AML-193 (cell line): Measurements from ENCODE around the gene SPEF2.
"Not testable (repeated sequence)": the region's sequence is repeated elsewhere in the genome, so short reads cannot be mapped to it uniquely, and the experiment has no call there.

Source experiments
- DNase-seq, 2 experiments: peaks; one replicate each; lab custom pipeline; 2025; lab: John Stamatoyannopoulos, UW

The SPEF2 gene

DNA sequence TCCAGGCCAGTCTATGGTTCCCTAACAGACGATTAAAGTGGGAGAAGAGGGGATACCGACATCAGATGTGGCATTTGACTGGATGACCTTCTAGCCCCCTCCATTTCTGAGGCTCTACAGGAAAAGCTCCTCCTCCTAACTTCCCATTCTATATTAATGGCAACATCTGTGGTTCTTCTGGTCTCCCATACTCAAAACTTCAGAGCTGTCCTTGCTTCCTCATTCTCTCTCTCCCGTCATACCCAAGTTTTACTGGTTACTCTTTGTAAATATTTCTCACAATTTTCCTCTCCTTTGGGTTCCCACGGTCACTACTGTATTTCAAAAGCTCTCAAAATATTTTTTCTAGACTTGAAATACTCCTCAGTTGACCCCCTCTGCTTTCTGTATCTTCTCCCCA lies 203.1 kb downstream of the SPEF2 start:
- peak; percentile 38 to 56 for DNase-seq

DNA sequence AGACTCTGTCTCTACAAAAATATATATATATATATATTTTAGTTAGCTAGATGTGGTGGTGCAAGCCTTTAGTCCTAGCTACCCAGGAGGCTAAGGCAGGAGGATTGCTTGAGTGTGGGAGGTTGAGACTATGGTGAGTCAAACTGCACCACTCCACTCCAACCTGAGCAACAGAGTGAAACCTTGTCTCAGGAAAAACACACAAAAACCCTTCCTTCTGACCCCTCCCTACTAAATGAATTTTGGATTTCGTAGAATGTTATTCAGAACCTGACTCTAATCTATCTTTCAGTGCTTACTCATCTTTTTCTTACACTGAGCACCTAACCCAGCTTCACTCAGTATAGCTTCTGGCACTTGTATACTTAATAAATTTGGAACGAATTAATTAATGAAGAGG lies 203.8 kb downstream of the SPEF2 start:
- no peak for DNase-seq

DNA sequence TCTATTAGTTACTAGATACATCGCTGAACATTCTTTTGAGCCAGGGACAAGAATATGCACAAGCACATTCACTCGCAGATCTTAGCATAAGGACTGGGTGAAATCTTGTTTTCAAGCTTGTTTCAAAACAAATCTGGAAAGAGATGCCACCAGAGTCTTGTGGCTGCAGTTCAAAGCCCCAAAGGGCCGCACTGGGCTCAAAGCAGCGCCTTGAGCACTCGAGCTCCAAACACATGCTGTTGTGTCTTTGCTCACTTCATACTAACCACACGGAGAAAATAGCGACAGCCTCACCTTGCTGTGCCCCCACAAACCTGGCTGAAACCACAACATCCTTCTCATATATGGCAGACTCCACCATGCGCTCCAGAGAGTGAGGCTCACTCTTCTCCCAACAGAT lies 204.8 kb downstream of the SPEF2 start:
- no peak for DNase-seq

DNA sequence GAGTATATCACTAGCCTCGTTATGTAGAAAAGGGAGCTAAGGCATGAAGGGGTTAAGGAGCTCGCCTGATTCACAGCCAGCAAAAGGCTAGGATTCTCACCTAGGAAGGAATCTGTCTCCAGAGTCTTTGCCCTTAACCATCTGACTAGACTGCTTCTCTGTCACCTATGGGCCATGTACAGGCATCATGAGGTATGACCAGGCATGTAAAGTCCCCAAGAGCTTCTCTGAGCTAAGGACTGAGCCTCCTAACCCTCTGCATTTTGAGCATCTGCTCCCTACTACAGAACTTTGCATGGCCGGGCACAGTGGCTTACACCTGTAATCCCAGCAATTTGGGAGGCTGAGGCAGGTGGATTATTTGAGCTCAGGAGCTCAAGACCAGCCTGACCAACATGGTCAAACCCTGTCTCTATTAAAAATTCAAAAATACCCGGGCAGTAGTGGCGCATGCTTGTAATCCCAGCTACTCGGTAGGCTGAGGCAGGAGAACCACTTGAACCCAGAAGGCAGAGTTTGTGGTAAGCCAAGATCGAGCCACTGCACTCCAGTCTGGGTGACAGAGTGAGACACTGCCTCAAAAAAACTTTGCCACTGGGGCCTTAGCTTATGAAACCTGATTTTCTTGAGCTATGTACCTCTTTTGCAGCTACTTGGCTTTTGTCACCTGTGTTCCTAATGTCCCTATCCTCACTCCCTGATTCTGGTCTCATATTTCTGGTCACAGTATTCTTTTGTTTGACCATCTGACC lies 205.9 kb downstream of the SPEF2 start:
- no peak for DNase-seq

DNA sequence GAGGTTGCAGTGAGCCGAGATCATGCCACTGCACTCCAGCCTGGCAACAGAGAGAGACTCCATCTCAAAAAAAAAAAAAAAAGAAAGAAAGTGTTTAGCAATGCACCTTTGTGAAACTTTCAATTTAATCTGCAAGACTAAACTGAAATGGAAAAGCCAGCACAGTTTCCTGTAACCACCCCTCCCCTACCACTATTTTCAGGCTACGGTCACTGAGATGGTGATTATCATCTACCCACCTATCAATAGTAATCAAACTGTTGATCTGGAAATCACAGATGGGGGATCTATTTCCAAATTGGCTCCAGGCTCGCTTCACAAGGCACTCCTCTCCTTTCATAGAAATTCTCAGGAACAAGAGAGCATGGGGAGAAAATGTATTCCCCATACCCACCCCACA lies 208.4 kb downstream of the SPEF2 start:
- no peak for DNase-seq

DNA sequence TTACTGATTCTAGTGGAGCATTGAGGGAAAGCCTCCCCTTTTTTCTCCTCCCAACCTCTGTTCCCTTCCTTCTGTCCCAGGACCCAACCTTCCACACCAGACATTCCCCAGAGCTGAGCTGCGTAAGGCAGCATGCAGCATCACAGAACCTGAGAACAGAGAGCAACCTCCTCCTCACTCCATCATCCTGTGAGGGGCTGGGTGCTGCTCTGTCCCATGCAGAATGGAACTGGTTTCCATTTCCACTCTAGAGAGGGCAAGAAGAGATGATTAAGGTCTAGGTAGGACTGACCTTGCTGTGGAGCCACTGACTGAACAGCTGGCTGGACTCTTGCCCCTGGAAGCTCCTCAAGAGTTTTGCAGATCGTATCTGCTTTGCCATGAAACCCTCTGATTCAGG lies 208.9 kb downstream of the SPEF2 start:
- DNase-seq = no peak

DNA sequence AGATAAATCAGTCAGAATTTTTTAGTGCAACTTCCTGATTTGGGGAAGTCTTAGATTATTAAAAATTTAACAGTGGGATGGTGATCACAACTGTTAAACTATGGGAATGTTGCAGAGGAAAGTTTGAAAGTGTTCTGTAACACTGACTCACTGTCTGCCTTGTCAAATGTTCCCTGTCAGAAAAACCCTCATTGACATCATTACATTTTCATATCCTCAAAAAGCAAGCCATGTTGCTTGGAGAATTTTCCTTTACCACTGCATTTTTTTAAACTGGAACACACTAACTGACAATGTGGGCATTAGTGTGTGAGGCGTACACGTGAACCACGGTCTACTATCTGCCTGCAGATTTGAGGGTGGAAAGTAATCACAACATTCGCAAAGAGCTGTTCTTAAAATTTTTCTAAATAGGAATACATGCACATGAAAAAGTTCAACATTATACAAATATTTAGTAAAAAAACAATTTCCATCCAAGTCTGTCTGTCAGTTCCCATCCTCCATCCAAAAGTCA lies 210.5 kb downstream of the SPEF2 start:
- DNase-seq = no peak

DNA sequence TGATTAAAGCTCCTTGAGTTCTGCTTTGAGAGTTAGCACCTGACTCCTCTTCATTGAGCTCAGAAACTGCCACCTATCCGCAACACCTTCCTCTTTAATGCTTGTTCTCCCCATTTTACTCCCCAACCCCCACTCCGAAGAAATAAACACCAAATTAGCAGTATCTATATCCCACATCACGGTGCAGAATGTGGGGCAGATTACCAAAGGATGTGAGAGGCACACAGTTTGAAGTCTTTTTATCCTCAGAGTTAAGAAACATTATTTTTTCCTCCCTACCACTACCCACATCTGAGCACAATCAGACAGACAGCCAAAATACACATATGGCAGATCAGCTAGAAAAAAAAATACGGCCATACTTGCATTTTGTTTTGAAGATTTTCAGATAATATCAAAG lies 212.9 kb downstream of the SPEF2 start:
- no peak for DNase-seq

DNA sequence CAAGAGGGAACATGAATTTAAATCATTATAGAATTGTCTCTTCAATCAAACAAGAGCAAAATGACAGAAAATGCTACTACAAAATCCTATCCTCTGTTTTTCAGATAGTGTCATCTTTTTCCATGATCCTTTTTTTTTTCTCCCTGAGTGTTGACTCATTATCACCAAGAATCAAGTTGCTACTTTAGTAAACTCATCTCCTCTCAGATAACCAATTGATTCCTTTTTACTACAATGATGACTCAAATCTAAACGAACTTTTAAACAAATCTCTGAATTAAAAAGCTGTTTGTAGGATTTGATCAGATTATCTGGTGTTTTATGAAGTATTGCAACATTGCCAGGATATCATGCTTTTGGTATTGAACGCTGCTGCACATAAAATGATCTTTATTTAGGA lies 215.1 kb downstream of the SPEF2 start:
- DNase-seq = no peak

DNA sequence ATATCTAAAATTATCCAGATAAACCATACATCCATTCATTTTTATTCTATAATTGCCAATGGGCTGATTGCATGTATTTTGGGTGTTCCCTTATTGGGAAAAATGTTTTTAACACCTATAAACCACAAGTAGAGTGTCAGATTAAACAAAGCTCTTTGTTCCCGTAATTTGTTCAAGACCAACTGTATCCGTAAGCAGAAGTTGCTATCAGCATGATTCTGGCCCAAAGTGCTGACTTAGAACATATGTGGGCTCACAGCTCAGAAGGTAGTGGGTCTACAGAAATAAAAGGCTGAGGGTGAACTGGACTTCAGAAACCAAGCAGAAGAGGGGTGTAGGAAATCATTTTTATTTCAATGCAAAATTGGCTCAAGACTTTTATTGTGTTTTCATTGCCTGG lies 215.6 kb downstream of the SPEF2 start:
- no peak for DNase-seq

DNA sequence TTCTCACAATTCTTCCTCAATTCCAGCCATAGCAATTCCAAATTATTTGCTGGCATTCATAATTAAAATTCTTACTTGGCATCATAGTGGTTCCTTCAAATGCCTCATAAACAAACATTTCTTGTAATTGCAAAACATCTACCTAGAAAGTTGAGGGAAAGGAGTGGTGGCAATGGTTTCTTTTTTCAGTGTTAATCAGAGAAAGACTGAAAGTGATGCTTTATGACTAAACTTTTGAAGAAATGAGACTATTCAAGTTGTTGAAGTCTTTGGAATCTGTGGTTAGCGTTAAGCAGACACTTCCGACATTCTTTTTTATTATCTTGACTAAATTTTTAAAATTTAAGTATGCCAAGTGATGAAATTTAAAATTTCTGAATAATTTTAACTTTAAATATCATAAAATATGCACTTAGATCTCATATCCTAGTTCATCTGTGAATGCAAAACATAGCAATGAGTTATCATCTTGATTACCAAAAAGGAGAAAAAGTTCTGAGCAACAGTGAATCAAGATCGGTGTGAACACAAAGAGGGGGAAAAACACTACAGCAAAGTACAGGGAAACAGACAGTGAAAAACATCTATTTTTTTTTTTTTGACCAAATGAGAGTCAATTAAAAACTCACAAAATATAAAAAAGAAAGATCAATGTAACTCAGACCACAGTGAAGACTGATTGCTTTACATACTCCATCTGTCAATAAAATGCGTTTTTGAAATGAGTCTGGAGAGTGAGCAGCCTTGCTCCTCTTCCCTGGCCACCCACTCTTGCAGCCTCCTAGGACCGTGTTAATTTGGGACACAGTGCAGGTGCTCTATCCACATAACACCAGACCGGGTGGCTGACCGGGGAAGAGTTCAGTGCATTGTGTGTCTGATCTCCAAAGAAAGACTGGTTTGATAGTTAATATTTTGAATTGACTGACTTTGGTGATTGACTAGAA lies 218.4 kb downstream of the SPEF2 start:
- DNase-seq = no peak

DNA sequence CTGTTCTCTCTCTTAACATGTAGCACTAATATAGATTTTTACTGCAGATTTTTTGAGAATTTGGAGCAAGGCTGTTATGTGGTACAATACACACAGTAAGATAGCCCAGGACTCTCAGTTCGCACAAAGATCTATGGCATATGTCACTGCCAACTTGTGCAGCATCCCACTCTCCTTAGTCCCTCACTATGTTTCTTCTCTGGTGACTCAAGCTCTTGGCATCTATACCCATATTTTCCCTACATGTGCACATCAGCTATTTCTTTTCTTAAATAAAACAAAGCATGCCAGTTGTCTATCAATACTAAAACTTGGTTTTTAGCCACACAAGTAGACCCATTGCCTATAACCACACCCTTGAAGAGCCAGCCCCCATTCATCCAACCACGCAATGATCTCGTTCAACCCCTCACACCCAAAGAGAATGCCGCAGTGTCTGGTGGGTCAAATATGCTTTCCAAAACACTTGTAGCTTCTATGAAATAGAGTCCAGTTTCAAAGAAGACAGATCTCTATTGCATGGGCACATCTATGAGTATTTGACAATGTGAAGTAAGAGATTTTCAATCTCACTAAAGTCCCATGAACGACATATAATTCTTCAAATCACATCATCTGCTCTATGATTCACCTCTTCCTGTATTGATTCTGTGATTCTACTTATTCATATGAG lies 220.8 kb downstream of the SPEF2 start:
- no peak for DNase-seq

DNA sequence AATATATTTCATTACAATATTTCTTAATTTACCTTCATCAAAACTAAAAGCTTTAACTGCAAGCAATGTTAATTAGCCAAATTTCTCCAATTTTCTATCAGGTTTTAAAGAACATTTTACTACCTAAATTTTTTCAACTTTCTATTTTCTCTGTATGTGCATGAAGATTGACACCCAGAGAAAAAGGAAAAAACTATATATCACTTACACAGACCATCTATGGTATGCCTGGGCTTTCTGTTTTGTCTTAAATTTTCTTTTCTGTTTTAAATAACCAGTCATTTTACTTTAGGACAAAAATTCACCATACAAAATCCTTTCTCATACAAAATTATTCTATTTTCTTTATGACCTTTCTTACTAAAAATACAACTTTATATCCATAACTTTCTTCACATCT lies 225.2 kb downstream of the SPEF2 start:
- no peak for DNase-seq

DNA sequence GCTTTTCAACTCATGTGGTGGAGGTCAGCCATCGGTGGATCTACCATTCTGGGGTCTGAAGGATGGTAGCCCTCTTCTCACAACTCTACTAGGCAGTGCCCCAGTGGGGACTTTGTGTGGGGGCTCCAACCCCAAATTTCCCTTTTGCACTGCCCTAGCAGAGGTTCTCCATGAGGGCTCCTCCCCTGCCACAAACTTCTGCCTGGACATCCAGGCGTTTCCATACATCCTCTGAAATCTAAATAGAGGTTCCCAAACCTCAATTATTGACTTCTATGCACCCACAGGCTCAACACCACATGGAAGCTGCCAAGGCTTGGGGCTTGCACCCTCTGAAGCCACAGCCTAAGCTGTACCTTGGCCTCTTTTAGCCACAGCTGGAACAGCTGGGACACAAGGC lies 227.8 kb downstream of the SPEF2 start:
- DNase-seq = not testable (repeated sequence)

DNA sequence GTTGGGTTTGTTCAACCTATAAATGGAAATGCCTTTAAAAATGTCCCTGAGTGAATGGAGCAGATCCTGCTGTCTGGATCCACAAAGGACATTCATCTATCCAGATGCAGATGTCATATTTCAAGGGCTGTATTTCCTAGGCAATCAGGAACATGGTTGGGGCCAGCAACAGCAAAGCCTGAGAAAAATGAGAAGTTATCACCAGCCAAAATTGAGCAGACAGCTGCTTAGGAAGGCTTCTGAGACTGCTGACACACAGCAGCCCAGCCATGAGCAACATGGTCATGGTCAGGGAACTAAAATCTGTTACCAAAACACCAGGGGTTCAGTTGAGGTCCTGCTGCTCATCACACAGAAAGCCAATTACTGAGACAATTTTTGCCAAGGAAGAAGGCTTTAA lies 229.8 kb downstream of the SPEF2 start:
- DNase-seq = no peak

DNA sequence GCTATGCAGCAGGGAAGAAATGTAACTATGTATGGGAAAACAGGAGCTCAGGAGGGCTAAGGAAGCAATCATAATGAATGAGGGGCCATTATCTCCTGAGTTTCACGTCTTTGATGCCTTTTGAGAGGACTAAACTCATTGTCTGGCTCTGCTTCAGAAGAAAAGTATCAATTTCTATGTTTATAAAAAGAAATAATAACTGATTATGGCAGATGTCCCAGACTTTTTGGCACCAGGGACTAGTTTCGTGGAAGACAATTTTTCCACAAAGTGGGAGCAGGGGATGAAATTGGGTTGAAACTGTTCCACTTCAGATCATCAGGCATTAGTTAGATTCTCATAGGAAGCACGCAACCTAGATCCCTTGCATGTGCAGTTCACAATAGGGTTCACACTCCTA lies 230.3 kb downstream of the SPEF2 start:
- no peak for DNase-seq

DNA sequence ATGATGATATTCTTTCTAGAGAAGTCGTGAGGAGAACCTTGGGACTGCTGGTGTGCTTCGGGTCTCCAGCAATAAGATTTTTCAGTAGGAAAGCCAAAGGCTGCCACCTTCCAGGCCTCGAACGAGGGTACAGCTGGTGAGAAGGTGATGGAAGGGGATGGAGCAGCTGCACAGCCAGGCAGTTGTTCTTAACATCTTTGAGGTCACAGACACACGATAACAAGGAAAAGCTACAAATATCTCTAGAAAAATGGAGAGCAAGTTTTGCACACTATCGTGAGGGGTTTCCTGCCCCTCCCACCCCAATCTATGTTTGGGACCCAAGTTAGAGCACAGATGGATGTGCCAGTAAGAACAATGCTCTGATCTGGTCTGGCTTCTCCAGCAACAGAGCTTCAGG lies 232.2 kb downstream of the SPEF2 start:
- no peak for DNase-seq

DNA sequence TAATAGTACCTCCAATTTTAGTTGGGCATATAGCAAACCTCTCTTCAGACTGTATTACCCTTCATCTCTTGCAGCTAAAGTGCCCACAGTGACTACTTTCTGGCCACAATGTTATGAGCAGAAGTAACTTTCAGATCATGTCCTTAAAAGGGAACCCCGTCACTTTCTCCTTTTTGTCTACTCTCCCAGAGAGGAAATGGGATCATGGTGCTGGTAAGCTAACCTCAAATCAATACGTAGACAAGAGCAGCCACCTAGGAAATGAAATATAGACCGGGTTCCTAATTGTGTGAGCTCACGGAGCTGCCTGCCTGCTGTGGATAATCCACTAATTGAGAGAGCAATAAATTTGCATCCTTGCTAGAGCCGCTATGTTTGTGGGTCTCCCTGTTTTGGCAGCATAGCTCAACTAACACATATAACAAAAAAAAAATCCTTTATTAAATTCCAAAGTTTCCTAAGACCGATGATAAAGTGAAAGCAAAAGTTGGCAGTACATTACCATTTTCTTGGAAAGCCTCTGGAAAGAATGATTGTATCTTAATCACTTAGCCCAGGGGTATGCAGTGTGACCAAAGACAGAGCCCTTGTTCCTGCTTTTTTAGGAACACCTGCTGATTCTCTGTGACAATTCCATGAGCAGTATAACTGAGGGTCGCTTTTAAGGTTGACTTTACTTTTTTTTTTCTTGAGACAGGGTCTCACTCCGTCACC lies 233.5 kb downstream of the SPEF2 start:
- DNase-seq = no peak

DNA sequence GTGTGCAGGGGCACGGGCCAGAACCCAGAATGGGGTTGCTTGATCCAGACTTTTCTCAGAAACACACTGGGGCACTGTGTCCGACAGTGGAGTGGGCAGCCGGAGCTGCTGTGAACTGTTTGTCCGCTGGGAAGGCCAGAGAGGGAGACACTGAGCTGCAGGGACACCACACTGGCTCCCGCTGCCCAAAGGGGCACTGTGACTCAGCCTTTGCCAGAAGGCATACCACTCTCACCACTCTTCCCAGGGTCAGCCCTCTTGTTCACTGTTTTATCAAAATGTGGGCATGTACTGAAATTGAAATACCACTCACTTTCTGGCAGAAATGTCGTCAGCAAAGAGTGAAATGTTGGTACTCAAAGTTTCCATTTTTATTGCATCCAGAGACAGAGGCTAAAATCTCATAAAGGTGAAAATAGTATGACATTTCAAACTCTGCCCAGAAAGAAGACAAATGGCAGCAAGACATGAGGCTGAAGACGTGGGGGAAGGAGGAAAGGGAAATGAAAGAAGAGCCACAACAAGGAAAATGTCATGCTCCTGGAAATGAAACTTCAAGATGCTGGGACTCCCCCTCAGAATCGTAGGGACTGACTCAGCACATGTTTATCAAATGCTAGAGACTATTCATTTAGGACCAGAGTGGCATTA lies 234.5 kb downstream of the SPEF2 start:
- no peak for DNase-seq

DNA sequence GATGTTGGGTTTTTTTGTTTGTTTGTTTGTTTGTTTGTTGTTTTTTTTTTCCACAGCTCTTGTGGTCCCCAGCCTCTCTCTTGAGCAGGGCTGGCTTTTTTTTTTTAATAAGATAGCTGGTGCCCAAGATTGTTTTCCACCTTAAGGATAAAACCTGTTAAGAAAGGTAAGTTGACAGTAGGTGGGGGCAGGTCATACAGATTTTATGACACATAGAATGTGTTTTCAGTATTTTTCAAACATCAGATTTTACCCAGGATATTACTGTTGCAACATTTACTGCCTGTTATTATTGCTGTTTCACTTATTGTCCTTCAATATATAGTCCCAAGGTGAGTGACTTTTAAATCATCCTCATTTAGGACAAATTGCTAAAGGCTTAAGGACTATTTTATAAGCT lies 235.1 kb downstream of the SPEF2 start:
- DNase-seq = no peak

DNA sequence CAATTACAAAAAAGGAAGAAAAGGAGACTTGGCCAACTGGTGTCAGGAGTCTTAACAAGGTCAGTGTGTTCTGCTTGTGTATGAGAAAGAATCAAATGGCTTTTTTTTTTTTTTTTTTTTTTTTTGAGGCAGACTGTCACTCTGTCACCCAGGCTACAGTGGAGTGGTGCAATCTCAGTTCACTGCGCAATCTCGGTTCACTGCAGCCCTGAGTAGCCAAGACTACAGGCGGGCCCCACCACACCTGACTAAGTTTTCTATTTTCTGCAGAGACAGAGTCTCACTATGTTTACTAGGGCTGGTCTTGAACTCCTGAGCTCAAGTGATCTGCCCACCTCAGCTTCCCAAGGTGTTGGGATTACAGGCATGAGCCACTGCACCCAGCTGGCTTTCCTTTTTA lies 236.0 kb downstream of the SPEF2 start:
- DNase-seq = peak; percentile 34 to 54
